Testis (tissue), 2 donors: ENCODE measurements around the gene MTAP.
A peak's percentile ranks its signal among the peaks of the same experiment; 100 is the strongest.

Experiments
- POLR2A ChIP-seq: fragments of 450-650 bp; IDR thresholded peaks from one replicate; pipeline ENCODE4 v1.6.1; 2017; ENCODE audit warnings: antibody characterized with exemption, mild to moderate bottlenecking, moderate library complexity
- TF ChIP-seq, protein P1 (sequence below), 3 experiments: fragments of 450-650 bp in 2 of 3; fragments of 200-600 bp in 1 of 3; sonication (generic) in 1 of 3; IDR thresholded peaks; one replicate each; pipeline ENCODE4 v1.5.1; 2016 to 2019; ENCODE audit warnings: antibody characterized with exemption in 3 of 3, mild to moderate bottlenecking in 2 of 3, moderate library complexity in 1 of 3

DNA sequence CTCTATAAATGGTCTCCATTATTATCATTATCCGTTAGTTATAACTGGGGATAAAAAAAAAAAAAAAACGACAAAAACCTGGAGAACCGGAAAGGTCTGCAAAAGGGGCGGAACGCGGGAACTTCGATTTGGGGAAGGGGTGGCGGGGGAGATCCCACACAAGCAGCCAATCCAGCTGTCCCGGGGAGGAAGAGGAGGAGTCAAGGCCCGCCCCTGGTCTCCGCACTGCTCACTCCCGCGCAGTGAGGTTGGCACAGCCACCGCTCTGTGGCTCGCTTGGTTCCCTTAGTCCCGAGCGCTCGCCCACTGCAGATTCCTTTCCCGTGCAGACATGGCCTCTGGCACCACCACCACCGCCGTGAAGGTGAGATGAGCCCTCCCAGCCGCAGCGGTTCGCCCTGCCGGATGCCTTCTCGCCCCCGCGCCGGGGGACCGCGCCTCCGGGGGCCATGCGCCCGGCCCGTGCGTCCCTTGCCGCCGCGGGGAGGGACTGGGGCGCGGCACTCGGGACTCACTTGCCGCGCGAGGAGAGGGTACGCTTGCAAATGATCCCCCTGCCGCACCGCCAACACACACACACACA is at the start of gene MTAP:
- TF ChIP-seq, protein P1, sequence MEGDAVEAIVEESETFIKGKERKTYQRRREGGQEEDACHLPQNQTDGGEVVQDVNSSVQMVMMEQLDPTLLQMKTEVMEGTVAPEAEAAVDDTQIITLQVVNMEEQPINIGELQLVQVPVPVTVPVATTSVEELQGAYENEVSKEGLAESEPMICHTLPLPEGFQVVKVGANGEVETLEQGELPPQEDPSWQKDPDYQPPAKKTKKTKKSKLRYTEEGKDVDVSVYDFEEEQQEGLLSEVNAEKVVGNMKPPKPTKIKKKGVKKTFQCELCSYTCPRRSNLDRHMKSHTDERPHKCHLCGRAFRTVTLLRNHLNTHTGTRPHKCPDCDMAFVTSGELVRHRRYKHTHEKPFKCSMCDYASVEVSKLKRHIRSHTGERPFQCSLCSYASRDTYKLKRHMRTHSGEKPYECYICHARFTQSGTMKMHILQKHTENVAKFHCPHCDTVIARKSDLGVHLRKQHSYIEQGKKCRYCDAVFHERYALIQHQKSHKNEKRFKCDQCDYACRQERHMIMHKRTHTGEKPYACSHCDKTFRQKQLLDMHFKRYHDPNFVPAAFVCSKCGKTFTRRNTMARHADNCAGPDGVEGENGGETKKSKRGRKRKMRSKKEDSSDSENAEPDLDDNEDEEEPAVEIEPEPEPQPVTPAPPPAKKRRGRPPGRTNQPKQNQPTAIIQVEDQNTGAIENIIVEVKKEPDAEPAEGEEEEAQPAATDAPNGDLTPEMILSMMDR (IDR thresholded peaks at IDR 0.05): no peak
- peak; percentile 12 for TF ChIP-seq POLR2A
